Endodermal cell (in vitro differentiated cells): ENCODE results near the gene LTA. TPM values are rescaled to one million over a fixed set of nuclear protein-coding genes. Genes with fewer than 3 reads are reported as not detected.

Experiments
- DNase-seq: peaks from one replicate; pipeline ENCODE4 v3.0.0-alpha.2; 2017
- H3K27ac ChIP-seq: 2 replicates; pipeline ENCODE4 v1.5.1; 2013; ENCODE audit warnings: mild to moderate bottlenecking, low read depth, low read length, moderate library complexity
- H3K27me3 ChIP-seq: 2 replicates; pipeline ENCODE4 v1.6.1; 2013; ENCODE audit warnings: mild to moderate bottlenecking, low read length, moderate library complexity; ENCODE audit not compliant: insufficient read depth, control insufficient read depth, poor library complexity, severe bottlenecking
- H3K36me3 ChIP-seq: 2 replicates; pipeline ENCODE4 v1.7.0; 2013; ENCODE audit warnings: mild to moderate bottlenecking, low read length, moderate library complexity; ENCODE audit not compliant: control insufficient read depth, insufficient read depth
- H3K4me1 ChIP-seq: one replicate; pipeline ENCODE4 v1.7.0; 2013; ENCODE audit warnings: low read length; ENCODE audit not compliant: control insufficient read depth, insufficient read depth
- H3K4me3 ChIP-seq: 2 replicates; pipeline ENCODE4 v1.5.1; 2013; ENCODE audit warnings: mild to moderate bottlenecking, low read length, moderate library complexity
- H3K9ac ChIP-seq: 2 replicates; pipeline ENCODE4 v1.6.1; 2013; ENCODE audit warnings: mild to moderate bottlenecking, low read length, moderate library complexity; ENCODE audit not compliant: poor library complexity, severe bottlenecking; ENCODE audit errors: extremely low read depth
- H3K9me3 ChIP-seq: 2 replicates; pipeline ENCODE4 v1.6.1; 2013; ENCODE audit warnings: mild to moderate bottlenecking, low read length, moderate library complexity; ENCODE audit not compliant: control insufficient read depth
- H3K27ac Mint-ChIP-seq: 2 replicates; pipeline ENCODE4 v1.8.0; 2020; ENCODE audit warnings: mixed read lengths
- H3K27me3 Mint-ChIP-seq: 2 replicates; pipeline ENCODE4 v1.8.0; 2021; ENCODE audit warnings: mild to moderate bottlenecking, mixed read lengths; ENCODE audit not compliant: insufficient read depth
- H3K36me3 Mint-ChIP-seq: 2 replicates; pipeline ENCODE4 v1.8.0; 2020; ENCODE audit warnings: low read depth, mixed read lengths
- H3K4me1 Mint-ChIP-seq: 2 replicates; pipeline ENCODE4 v1.8.0; 2020; ENCODE audit warnings: mixed read lengths
- H3K4me3 Mint-ChIP-seq: 2 replicates; pipeline ENCODE4 v1.8.0; 2020; ENCODE audit warnings: mild to moderate bottlenecking, moderate library complexity, mixed read lengths
- H3K9me3 Mint-ChIP-seq: 2 replicates; pipeline ENCODE4 v1.8.0; 2020; ENCODE audit warnings: mild to moderate bottlenecking, mixed read lengths
- CTCF ChIP-seq: fragments of 200-600 bp; sonication (generic); conservative IDR thresholded peaks from 2 replicates; pipeline ENCODE4 v1.5.0; 2021; ENCODE audit warnings: antibody characterized with exemption, mild to moderate bottlenecking
- WGBS, 2 experiments: methylation state at CpG; one replicate each; pipeline versions ENCODE4 v1.1.5 to v1.1.7; 2013; ENCODE audit warnings: missing lambda C conversion rate in 2 of 2, mixed read lengths in 1 of 2; ENCODE audit not compliant: insufficient coverage in 1 of 2, insufficient read length in 1 of 2; 5-methylcytosine and 5-hydroxymethylcytosine counted together
- total RNA-seq, 2 donors: library from RNA; stranded (reverse); fragmentation: NEBNext Ultra II Directional in 1 of 2; extraction: Animal tissue kit (Norgen Biotek cat#: 25700) in 1 of 2; gene quantifications; 2 replicates in 1 of 2; 3 replicates in 1 of 2; pipeline ENCODE4 v1.2.1, GENCODE V29; 2021

The LTA gene
- total RNA-seq, 2 donors from 2014 or later = not detected

GRCh38 chr6:31528307-31528777 is 43.7 kb upstream of the LTA start:
- H3K4me3 Mint-ChIP-seq = no peak overlapping the region
- peak overlapping the region; percentile 36 for H3K27ac ChIP-seq
- H3K27me3 Mint-ChIP-seq = no peaks in the 10 kb centered on the region
- peak; percentile 52 for DNase-seq
- 92 to 95% methylated on average over 4 of the region's 4 CpGs for WGBS, 2 experiments
- H3K9ac ChIP-seq = no peak overlapping the region
- H3K36me3 ChIP-seq = peaks cover 39% of the 10 kb centered on the region
- H3K4me1 ChIP-seq = no peaks in the 10 kb centered on the region
- no peak for TF ChIP-seq CTCF
- H3K36me3 Mint-ChIP-seq = peaks cover 35% of the 10 kb centered on the region
- H3K9me3 Mint-ChIP-seq = no peaks in the 10 kb centered on the region
- H3K27ac Mint-ChIP-seq = peak overlapping the region; percentile 48
- no peaks in the 10 kb centered on the region for H3K27me3 ChIP-seq
- no peaks in the 10 kb centered on the region for H3K9me3 ChIP-seq
- no peak overlapping the region for H3K4me3 ChIP-seq
- H3K4me1 Mint-ChIP-seq = peaks cover 17% of the 10 kb centered on the region

GRCh38 chr6:31528821-31529328 is 43.2 kb upstream of the LTA start, which contains the start of gene MCCD1:
Gene MCCD1, plus strand, starts transcription at chr6:31528962. Its CDS starts 53 bp downstream, at chr6:31529015.
- peaks cover 44% of the 10 kb centered on the region for H3K36me3 ChIP-seq
- Mint-ChIP-seq H3K4me3 (no peak within 1 kb of the TSS), H3K27me3 (no peaks in the 10 kb centered on the region), H3K36me3 (peaks cover 40% of the 10 kb centered on the region), H3K27ac (peak within 1 kb of the TSS; percentile 92), H3K9me3 (no peaks in the 10 kb centered on the region), H3K4me1 (peaks cover 17% of the 10 kb centered on the region)
- peak; percentile 75 for DNase-seq
- 81 to 94% methylated on average over 4 to 7 of the region's 7 CpGs for WGBS, 2 experiments
- H3K27ac ChIP-seq = peak within 1 kb of the TSS; percentile 41
- H3K9ac ChIP-seq = no peak within 1 kb of the TSS
- no peaks in the 10 kb centered on the region for H3K4me1 ChIP-seq
- no peaks in the 10 kb centered on the region for H3K27me3 ChIP-seq
- H3K4me3 ChIP-seq = no peak within 1 kb of the TSS
- no peak for TF ChIP-seq CTCF
- H3K9me3 ChIP-seq = no peaks in the 10 kb centered on the region

- Histone ChIP-seq H3K4me3 (no peak overlapping the region), H3K27ac (peak overlapping the region; percentile 41), H3K27me3 (no peaks in the 10 kb centered on the region), H3K9ac (no peak overlapping the region), H3K4me1 (no peaks in the 10 kb centered on the region), H3K36me3 (peaks cover 50% of the 10 kb centered on the region), H3K9me3 (no peaks in the 10 kb centered on the region)
- Mint-ChIP-seq H3K27ac (peak overlapping the region; percentile 92), H3K27me3 (no peaks in the 10 kb centered on the region), H3K36me3 (peaks cover 46% of the 10 kb centered on the region), H3K4me3 (no peak overlapping the region), H3K9me3 (no peaks in the 10 kb centered on the region), H3K4me1 (peaks cover 17% of the 10 kb centered on the region)
- TF ChIP-seq CTCF = no peak
- WGBS, 2 experiments = 79 to 93% methylated on average over 3 to 12 of the region's 12 CpGs
- peak; percentile 84 for DNase-seq
These were observed 42.5 kb upstream of the LTA start for GRCh38 chr6:31529329-31530150.
